SK-N-SH (cell line): ENCODE results near the gene UCHL1.

Experiments used
- CTCF ChIP-seq: fragments of 200-600 bp; sonication (generic); IDR thresholded peaks from 2 replicates; pipeline ENCODE4 v1.6.1; 2017; ENCODE audit warnings: antibody characterized with exemption, mild to moderate bottlenecking, moderate library complexity
- EZH2phosphoT487 ChIP-seq: fragments of 200-600 bp; sonication (generic); IDR thresholded peaks from 2 replicates; pipeline ENCODE4 v1.6.1; 2017; ENCODE audit warnings: low read depth, mixed run types, mild to moderate bottlenecking, antibody characterized with exemption, moderate library complexity, borderline replicate concordance
- GATA2 ChIP-seq: sonication (generic); formaldehyde crosslinking; IDR thresholded peaks from 2 replicates; pipeline ENCODE4 v1.5.0; 2020; ENCODE audit warnings: mild to moderate bottlenecking, missing genetic modification reagents
- MAX ChIP-seq: IDR thresholded peaks from 2 replicates; pipeline ENCODE4 v1.4.0; 2012; ENCODE audit warnings: low read depth
- MXI1 ChIP-seq: IDR thresholded peaks from 2 replicates; pipeline ENCODE4 v1.6.1; 2012; ENCODE audit warnings: mild to moderate bottlenecking, low read depth, low read length, improper control_type of control experiment
- POLR2AphosphoS5 ChIP-seq: IDR thresholded peaks from 2 replicates; pipeline ENCODE4 v1.6.1; 2012; ENCODE audit warnings: low read depth, low read length
- RAD21 ChIP-seq: IDR thresholded peaks from 2 replicates; pipeline ENCODE4 v1.6.1; 2012; ENCODE audit warnings: mild to moderate bottlenecking, low read length
- SIN3A ChIP-seq: IDR thresholded peaks from 2 replicates; pipeline ENCODE4 v1.6.1; 2012; ENCODE audit warnings: low read depth, mild to moderate bottlenecking, low read length, moderate library complexity, borderline replicate concordance
- USF2 ChIP-seq: fragments of 150-350 bp; IDR thresholded peaks from 2 replicates; pipeline ENCODE4 v1.6.1; 2017; ENCODE audit warnings: antibody characterized with exemption, low read length, low read depth, borderline replicate concordance

GRCh38 chr4:41219421-41219950 is 37.2 kb upstream of the UCHL1 start:
- TF ChIP-seq SIN3A (no peak), CTCF (no peak), GATA2 (CRISPR knock-in tag) (no peak), MAX (no peak), USF2 (no peak), EZH2phosphoT487 (no peak), POLR2AphosphoS5 (no peak), MXI1 (no peak), RAD21 (no peak)
